Measurements from ENCODE around the gene TH. TPM values are rescaled to one million over a fixed set of nuclear protein-coding genes. Genes with fewer than 3 reads are reported as not detected.

The TH gene
- total RNA-seq, 2 experiments from 2014 or later: not detected

DNA sequence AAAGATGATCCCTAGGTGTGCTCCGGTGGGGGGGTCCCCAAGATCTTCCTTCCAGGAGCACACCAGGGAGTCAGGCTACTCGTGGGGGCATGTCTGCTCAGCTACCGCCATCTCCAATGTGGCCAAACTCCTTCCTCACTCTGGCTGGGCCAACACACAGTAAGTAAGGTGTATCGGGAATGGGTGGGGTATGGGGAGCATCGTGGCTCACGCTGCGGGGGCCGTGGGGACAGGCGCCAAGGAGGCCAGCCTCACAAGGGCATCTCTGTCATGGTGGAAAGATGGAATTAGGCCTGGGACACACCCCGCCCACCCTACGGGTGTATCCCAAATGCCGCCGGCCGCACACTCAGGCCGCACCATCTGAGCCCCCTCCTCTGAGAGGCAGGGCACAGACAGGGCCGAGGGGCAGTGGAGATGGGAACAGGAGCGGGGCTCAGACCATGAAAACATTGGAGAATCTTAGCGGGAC is 40.7 kb downstream of the TH start:
- H4K20me1 ChIP-seq (ENCODE audit: insufficient read depth, low read length): no peaks in the 10 kb centered on the region
- H3K9me3 ChIP-seq (ENCODE audit: low read length): no peaks in the 10 kb centered on the region
- DNase-seq (ENCODE audit: low spot score): no peak
- intact Hi-C loops (cut with micrococcal nuclease; ENCODE audit: unreplicated experiment): no loop called here
- H3K4me3 ChIP-seq (ENCODE audit: low read depth, low read length, poor library complexity, severe bottlenecking): no peak overlapping the region
- H3K36me3 ChIP-seq (ENCODE audit: insufficient read depth, low read length): no peaks in the 10 kb centered on the region
- no peaks in the 10 kb centered on the region for H3K4me1 ChIP-seq (ENCODE audit: insufficient read depth, low read length, poor library complexity, severe bottlenecking)
- no peak overlapping the region for H3K4me2 ChIP-seq (ENCODE audit: low read length)
- TF ChIP-seq EZH2phosphoT487 (IDR thresholded peaks at IDR 0.05; ENCODE audit: borderline replicate concordance, low read depth, low read length) (no peak), CTCF (conservative IDR thresholded peaks at IDR 0.05; ENCODE audit: low read length) (no peak)
- H3K9me2 ChIP-seq (ENCODE audit: insufficient read depth, low read length): no peaks in the 10 kb centered on the region
- H2AFZ ChIP-seq (ENCODE audit: low read length): no peak overlapping the region
- no peak overlapping the region for H3K27ac ChIP-seq (ENCODE audit: low read depth, low read length, poor library complexity, severe bottlenecking)
- ChIA-PET POLR2A (no interaction called here), CTCF (ENCODE audit: unreplicated experiment) (no interaction called here)
- H3K79me2 ChIP-seq (ENCODE audit: insufficient read depth, low read depth, low read length): no peaks in the 10 kb centered on the region
- BruUV-seq (replicated peaks): no TSS peak

- BruUV-seq (replicated peaks): no TSS peak
- Histone ChIP-seq H3K4me2 (ENCODE audit: low read length) (no peak overlapping the region), H2AFZ (ENCODE audit: low read length) (no peak overlapping the region), H3K4me3 (ENCODE audit: low read depth, low read length, poor library complexity, severe bottlenecking) (no peak overlapping the region), H3K36me3 (ENCODE audit: insufficient read depth, low read length) (no peaks in the 10 kb centered on the region), H3K27ac (ENCODE audit: low read depth, low read length, poor library complexity, severe bottlenecking) (no peak overlapping the region), H3K79me2 (ENCODE audit: insufficient read depth, low read depth, low read length) (no peaks in the 10 kb centered on the region), H3K4me1 (ENCODE audit: insufficient read depth, low read length, poor library complexity, severe bottlenecking) (no peaks in the 10 kb centered on the region), H4K20me1 (ENCODE audit: insufficient read depth, low read length) (no peaks in the 10 kb centered on the region), H3K9me2 (ENCODE audit: insufficient read depth, low read length) (no peaks in the 10 kb centered on the region), H3K9me3 (ENCODE audit: low read length) (no peaks in the 10 kb centered on the region)
- ChIA-PET POLR2A (no interaction called here), CTCF (ENCODE audit: unreplicated experiment) (no interaction called here)
- no peak for DNase-seq (ENCODE audit: low spot score)
- intact Hi-C loops (cut with micrococcal nuclease; ENCODE audit: unreplicated experiment): no loop called here
- no peak for TF ChIP-seq EZH2phosphoT487 (IDR thresholded peaks at IDR 0.05; ENCODE audit: borderline replicate concordance, low read depth, low read length)
- TF ChIP-seq CTCF (conservative IDR thresholded peaks at IDR 0.05; ENCODE audit: low read length): no peak
Observed at GRCh38 chr11:2129699-2130366, 41.8 kb downstream of the TH start.

DNA sequence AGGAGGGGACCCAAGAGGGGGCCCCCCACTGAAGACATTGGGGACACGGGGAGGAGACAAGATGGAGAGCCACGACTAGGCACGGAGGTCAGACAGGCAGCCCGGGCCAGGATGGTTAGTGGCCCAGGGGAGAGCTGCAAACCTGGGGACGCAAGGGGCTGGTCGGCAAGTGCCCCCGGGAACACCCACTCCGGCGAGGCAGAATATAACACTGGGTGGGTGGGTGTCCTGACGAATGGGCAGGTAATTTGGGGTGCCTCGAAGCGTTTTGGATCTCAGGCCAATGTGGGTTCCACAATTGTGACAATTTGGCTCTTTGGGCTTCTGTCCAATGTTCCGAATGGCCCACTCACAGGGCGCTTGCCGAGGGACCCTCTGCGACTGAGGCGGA is 42.3 kb downstream of the TH start:
- no peaks in the 10 kb centered on the region for H3K9me3 ChIP-seq (ENCODE audit: low read length)
- no peak for DNase-seq (ENCODE audit: low spot score)
- H3K36me3 ChIP-seq (ENCODE audit: insufficient read depth, low read length): no peaks in the 10 kb centered on the region
- TF ChIP-seq CTCF (conservative IDR thresholded peaks at IDR 0.05; ENCODE audit: low read length) (no peak), EZH2phosphoT487 (IDR thresholded peaks at IDR 0.05; ENCODE audit: borderline replicate concordance, low read depth, low read length) (no peak)
- ChIA-PET CTCF (ENCODE audit: unreplicated experiment) (no interaction called here), POLR2A (no interaction called here)
- H2AFZ ChIP-seq (ENCODE audit: low read length): no peak overlapping the region
- H4K20me1 ChIP-seq (ENCODE audit: insufficient read depth, low read length): no peaks in the 10 kb centered on the region
- H3K4me3 ChIP-seq (ENCODE audit: low read depth, low read length, poor library complexity, severe bottlenecking): no peak overlapping the region
- no peak overlapping the region for H3K27ac ChIP-seq (ENCODE audit: low read depth, low read length, poor library complexity, severe bottlenecking)
- intact Hi-C loops (cut with micrococcal nuclease; ENCODE audit: unreplicated experiment): no loop called here
- no peak overlapping the region for H3K4me2 ChIP-seq (ENCODE audit: low read length)
- no TSS peak for BruUV-seq (replicated peaks)
- H3K79me2 ChIP-seq (ENCODE audit: insufficient read depth, low read depth, low read length): no peaks in the 10 kb centered on the region
- no peaks in the 10 kb centered on the region for H3K4me1 ChIP-seq (ENCODE audit: insufficient read depth, low read length, poor library complexity, severe bottlenecking)
- H3K9me2 ChIP-seq (ENCODE audit: insufficient read depth, low read length): no peaks in the 10 kb centered on the region

Measured in OCI-LY7 (cell line).